Breast epithelium (tissue), 3 donors: ENCODE measurements around the gene SRC.

Source experiments
- CTCF ChIP-seq, 3 donors: fragments of 450-650 bp; IDR thresholded peaks; one replicate each; pipeline ENCODE4 v1.5.1; 2016 to 2017; ENCODE audit warnings: antibody characterized with exemption in 3 of 3, mild to moderate bottlenecking in 3 of 3, moderate library complexity in 3 of 3
- POLR2A ChIP-seq: fragments of 450-650 bp; IDR thresholded peaks from one replicate; pipeline ENCODE4 v1.6.1; 2016; ENCODE audit warnings: antibody characterized with exemption, mild to moderate bottlenecking, moderate library complexity
- POLR2AphosphoS5 ChIP-seq, 3 donors: sonication (generic); formaldehyde crosslinking; IDR thresholded peaks; one replicate each; pipeline ENCODE4 v1.6.1; 2017; ENCODE audit warnings: antibody characterized with exemption in 3 of 3

GRCh38 chr20:37435607-37436006, 89.7 kb downstream of the SRC start:
- TF ChIP-seq CTCF (IDR thresholded peaks at IDR 0.05) (no peak), POLR2A (no peak), POLR2AphosphoS5 (IDR thresholded peaks at IDR 0.05) (no peak)
